ENCODE results near the gene CCDC92. TPM values are rescaled to one million over a fixed set of nuclear protein-coding genes. Genes with fewer than 3 reads are reported as not detected.

CCDC92 gene
- total and polyA plus RNA-seq, 2 donors: 9.1 to 49.8 TPM

DNA sequence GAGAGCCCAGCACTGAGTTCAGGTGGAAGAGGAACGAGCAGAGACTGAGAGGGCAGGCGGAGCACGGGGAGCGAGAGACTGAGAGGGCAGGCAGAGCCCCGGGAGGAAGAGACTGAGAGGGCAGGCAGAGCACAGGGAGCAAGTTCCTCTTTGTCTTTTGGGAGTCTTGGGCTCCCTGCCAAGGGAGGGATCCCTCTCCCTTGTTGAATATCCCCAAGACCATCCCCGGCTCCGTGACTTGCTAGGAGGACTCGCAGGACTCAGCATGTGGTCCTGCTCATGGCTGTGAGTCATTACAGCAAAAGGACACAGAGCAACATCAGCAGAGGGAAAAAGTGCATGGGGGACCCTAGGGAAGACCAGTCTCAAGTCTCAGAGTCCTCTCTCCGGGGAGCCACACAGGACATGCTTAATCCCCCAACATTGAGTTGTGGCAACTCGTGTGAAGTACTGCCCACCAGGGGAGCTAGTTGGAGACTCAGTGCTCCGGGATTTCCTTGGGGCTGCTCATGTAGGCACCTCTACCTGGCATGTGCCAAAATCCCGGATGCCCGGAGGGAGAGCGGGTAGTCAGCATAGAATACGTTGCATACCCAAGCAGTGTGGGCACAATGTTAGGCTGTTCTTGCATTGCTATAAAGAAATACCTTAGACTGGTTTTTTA lies 81.0 kb downstream of the CCDC92 start:
- Histone ChIP-seq H3K27ac (ENCODE audit: low read depth) (no peak overlapping the region), H3K36me3 (ENCODE audit: insufficient read depth) (no peaks in the 10 kb centered on the region), H3K4me1 (ENCODE audit: insufficient read depth) (no peaks in the 10 kb centered on the region), H3K4me3 (ENCODE audit: low read depth, low read length) (no peak overlapping the region)
- no peak for DNase-seq (ENCODE audit: extremely low spot score)
- WGBS: 66% methylated on average over 15 of the region's 15 CpGs

DNA sequence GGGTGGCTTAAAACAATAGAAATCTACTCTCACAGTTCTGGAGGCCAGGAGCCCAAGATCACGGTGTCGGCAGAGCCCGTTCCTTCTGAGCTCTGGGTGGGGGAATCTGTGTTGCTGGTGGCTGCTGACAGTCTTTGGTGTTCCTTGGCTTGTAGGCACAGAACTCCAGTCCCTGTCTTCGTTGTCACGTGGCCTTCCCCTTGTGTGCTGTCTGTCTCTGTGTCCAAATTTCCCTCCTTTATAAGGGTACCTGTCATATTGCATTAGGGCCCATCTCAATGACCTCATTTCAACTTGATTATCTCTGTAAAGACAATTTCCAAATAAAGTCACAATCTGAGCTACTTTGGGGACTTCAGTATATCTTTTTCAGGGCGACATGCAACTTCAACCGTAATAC lies 81.6 kb downstream of the CCDC92 start:
- Histone ChIP-seq H3K27ac (ENCODE audit: low read depth) (no peak overlapping the region), H3K4me3 (ENCODE audit: low read depth, low read length) (no peak overlapping the region), H3K4me1 (ENCODE audit: insufficient read depth) (no peaks in the 10 kb centered on the region), H3K36me3 (ENCODE audit: insufficient read depth) (no peaks in the 10 kb centered on the region)
- 88% methylated on average over 7 of the region's 7 CpGs for WGBS
- DNase-seq (ENCODE audit: extremely low spot score): no peak

- H3K4me1 ChIP-seq (ENCODE audit: insufficient read depth): no peaks in the 10 kb centered on the region
- H3K4me3 ChIP-seq (ENCODE audit: low read depth, low read length): no peak overlapping the region
- H3K27ac ChIP-seq (ENCODE audit: low read depth): no peak overlapping the region
- WGBS: 57% methylated on average over 10 of the region's 10 CpGs
- H3K36me3 ChIP-seq (ENCODE audit: insufficient read depth): no peaks in the 10 kb centered on the region
- no peak for DNase-seq (ENCODE audit: extremely low spot score)
These were observed 82.1 kb downstream of the CCDC92 start for GRCh38 chr12:123890536-123890902.

DNA sequence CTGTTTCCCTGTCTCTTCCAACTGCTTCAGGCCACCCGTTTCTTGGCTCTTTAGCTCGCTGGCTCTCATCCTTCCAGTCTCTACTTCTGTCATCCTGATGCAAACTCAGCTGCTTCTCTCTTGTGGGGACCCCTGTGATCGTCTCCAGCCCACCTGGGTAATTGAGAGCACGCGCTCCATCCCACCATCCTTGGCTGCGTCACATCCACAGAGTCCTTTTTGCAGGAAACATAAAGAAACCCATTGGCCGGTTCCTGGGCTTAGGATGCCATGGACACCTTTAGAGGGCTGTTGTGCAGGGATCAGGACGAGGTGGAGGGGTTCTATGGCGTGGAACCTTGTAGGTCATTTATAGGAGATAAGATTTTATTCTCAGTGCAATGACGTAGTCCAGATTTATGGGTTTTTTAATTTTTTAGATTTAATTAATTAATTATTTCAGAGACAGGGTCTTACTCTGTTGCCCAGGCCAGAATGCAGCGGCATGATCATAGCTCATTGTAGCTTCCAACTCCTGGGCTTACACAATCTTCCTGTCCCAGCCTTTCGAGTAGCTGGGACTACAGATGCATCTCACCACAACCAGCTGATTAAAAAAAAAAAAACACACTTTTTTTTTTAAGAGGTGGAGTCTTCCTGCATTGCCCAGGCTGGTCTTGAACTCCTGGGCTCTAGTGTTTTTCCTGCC lies 82.6 kb downstream of the CCDC92 start:
- WGBS: 83% methylated on average over 12 of the region's 12 CpGs
- Histone ChIP-seq H3K4me1 (ENCODE audit: insufficient read depth) (no peaks in the 10 kb centered on the region), H3K36me3 (ENCODE audit: insufficient read depth) (no peaks in the 10 kb centered on the region), H3K4me3 (ENCODE audit: low read depth, low read length) (no peak overlapping the region), H3K27ac (ENCODE audit: low read depth) (no peak overlapping the region)
- DNase-seq (ENCODE audit: extremely low spot score): no peak

- Histone ChIP-seq H3K27ac (ENCODE audit: low read depth) (no peak overlapping the region), H3K36me3 (ENCODE audit: insufficient read depth) (no peaks in the 10 kb centered on the region), H3K4me3 (ENCODE audit: low read depth, low read length) (no peak overlapping the region), H3K4me1 (ENCODE audit: insufficient read depth) (no peaks in the 10 kb centered on the region)
- DNase-seq (ENCODE audit: extremely low spot score): no peak
- 59% methylated on average over 12 of the region's 12 CpGs for WGBS
These were observed 83.6 kb downstream of the CCDC92 start for GRCh38 chr12:123888989-123889388.

DNA sequence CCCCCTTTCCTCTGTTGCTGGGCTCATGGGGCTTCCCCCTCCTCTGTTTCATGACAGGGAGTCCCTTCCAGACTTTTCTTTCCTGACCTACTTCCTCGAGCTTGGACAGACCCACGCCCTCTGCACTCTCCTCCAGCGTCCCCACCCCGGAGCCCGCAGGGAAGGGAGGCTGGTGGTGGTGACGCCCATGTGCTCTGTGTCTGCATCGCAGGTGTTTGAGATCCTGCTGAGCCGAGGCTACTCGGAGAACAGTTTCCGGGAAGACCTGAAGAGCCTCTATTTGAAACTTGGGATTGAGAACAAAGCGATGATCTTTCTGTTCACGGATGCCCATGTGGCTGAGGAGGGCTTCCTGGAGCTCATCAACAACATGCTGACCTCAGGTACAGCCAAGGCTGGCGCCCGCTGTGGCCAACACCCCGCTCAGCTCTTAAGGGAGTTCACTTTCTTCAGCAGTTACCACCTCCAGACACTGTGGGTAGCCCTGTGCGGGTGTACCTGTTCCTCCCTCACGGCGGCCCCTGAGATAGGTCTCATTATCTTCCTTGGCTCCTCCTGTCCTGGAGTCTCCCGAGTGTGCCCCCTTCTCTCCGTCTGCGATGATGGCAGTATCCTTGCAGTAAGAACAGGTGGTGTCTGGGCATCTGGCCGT lies 85.6 kb downstream of the CCDC92 start:
- 64% methylated on average over 22 of the region's 22 CpGs for WGBS
- DNase-seq (ENCODE audit: extremely low spot score): no peak
- Histone ChIP-seq H3K36me3 (ENCODE audit: insufficient read depth) (no peaks in the 10 kb centered on the region), H3K27ac (ENCODE audit: low read depth) (no peak overlapping the region), H3K4me3 (ENCODE audit: low read depth, low read length) (no peak overlapping the region), H3K4me1 (ENCODE audit: insufficient read depth) (no peaks in the 10 kb centered on the region)

- 82% methylated on average over 13 of the region's 13 CpGs for WGBS
- no peak for DNase-seq (ENCODE audit: extremely low spot score)
- Histone ChIP-seq H3K4me3 (ENCODE audit: low read depth, low read length) (no peak overlapping the region), H3K4me1 (ENCODE audit: insufficient read depth) (no peaks in the 10 kb centered on the region), H3K36me3 (ENCODE audit: insufficient read depth) (no peaks in the 10 kb centered on the region), H3K27ac (ENCODE audit: low read depth) (no peak overlapping the region)
These were observed 86.4 kb downstream of the CCDC92 start for GRCh38 chr12:123886258-123886657.

Small RNA genes within 50 kb of the gene (small RNA-seq; reads per million reads assigned to genes)
- not detected for gene AC068790.4
- gene AC068790.6: not detected

Other genes with a start within 250 kb of the CCDC92 start
- gene DNAH10, start 210.5 kb downstream of the CCDC92 start, total RNA-seq: 0.90 TPM
- 0.14 TPM for gene DNAH10, start 210.5 kb downstream of the CCDC92 start, polyA plus RNA-seq
- gene ZNF664, start 384 bp upstream of the CCDC92 start, total RNA-seq: 71.6 TPM
- 45.7 TPM for gene ZNF664, start 384 bp upstream of the CCDC92 start, polyA plus RNA-seq